HEK293 (cell line): Measurements from ENCODE around the gene ABL2.

ENCODE experiments used
- CTCF ChIA-PET: fragments of 350-600 bp; formaldehyde crosslinking; extraction: SDS; loops from one replicate; lab custom pipeline; 2021; ENCODE audit warnings: antibody characterized with exemption; lab: Yijun Ruan, JAX
- POLR2A ChIA-PET: fragments of 300-600 bp; formaldehyde crosslinking; extraction: SDS; loops from one replicate; lab custom pipeline; 2020; ENCODE audit warnings: antibody characterized with exemption, inconsistent platforms; lab: Yijun Ruan, JAX
- H3K27ac ChIP-seq: fragments of 200-500 bp; sonication (Bioruptor generic); 2 replicates; pipeline ENCODE4 v1.5.1; 2014; ENCODE audit warnings: low read depth, low read length, control low read depth, inconsistent platforms; ENCODE audit errors: extremely low read depth
- H3K36me3 ChIP-seq, 2 experiments: fragments of 200-500 bp in 1 of 2; sonication (Bioruptor generic) in 1 of 2; 1 replicate in 1 of 2; 2 replicates in 1 of 2; pipeline ENCODE4 v1.5.1; 2014 to 2017; ENCODE audit warnings: inconsistent platforms in 2 of 2, low read length in 2 of 2; ENCODE audit not compliant: control insufficient read depth in 2 of 2, insufficient read depth in 1 of 2
- H3K4me1 ChIP-seq: fragments of 200-500 bp; sonication (Bioruptor generic); 2 replicates; pipeline ENCODE4 v1.5.1; 2014; ENCODE audit warnings: mild to moderate bottlenecking, low read length, inconsistent platforms; ENCODE audit not compliant: control insufficient read depth, insufficient read depth
- H3K4me3 ChIP-seq: 2 replicates; pipeline ENCODE4 v1.5.1; 2011; ENCODE audit warnings: low read depth, mild to moderate bottlenecking, control low read depth, low read length, moderate library complexity
- H3K9me3 ChIP-seq: fragments of 200-500 bp; sonication (Bioruptor generic); 2 replicates; pipeline ENCODE4 v1.5.1; 2014; ENCODE audit warnings: low read depth, low read length, inconsistent platforms; ENCODE audit not compliant: control insufficient read depth, insufficient read depth
- GLIS2 ChIP-seq: fragments of 450-650 bp; formaldehyde crosslinking; IDR thresholded peaks from 2 replicates; pipeline ENCODE4 v1.5.1; 2016; ENCODE audit warnings: missing biosample characterization, missing genetic modification characterization
- YY1 ChIP-seq: fragments of 450-650 bp; formaldehyde crosslinking; IDR thresholded peaks from 2 replicates; pipeline ENCODE4 v1.5.1; 2018; ENCODE audit warnings: missing biosample characterization, missing genetic modification characterization
- ZNF10 ChIP-seq: fragments of 450-650 bp; formaldehyde crosslinking; IDR thresholded peaks from 2 replicates; pipeline ENCODE4 v1.5.1; 2017; ENCODE audit warnings: missing biosample characterization, missing genetic modification characterization
- ZNF146 ChIP-seq: fragments of 450-650 bp; formaldehyde crosslinking; IDR thresholded peaks from 2 replicates; pipeline ENCODE4 v1.5.1; 2016; ENCODE audit warnings: missing biosample characterization, missing genetic modification characterization
- ZNF19 ChIP-seq: fragments of 450-650 bp; formaldehyde crosslinking; IDR thresholded peaks from 2 replicates; pipeline ENCODE4; 2016; ENCODE audit warnings: missing biosample characterization, missing genetic modification characterization, low read depth
- ZNF274 ChIP-seq, 2 experiments: fragments of 200-500 bp in 1 of 2; fragments of 450-650 bp in 1 of 2; sonication (Bioruptor generic) in 1 of 2; formaldehyde crosslinking in 1 of 2; IDR thresholded peaks; 2 replicates each; pipeline versions ENCODE4 v1.5.1 to v1.6.1; 2014 to 2016; ENCODE audit warnings: borderline replicate concordance in 1 of 2, inconsistent platforms in 1 of 2, low read length in 1 of 2, missing biosample characterization in 1 of 2, missing genetic modification characterization in 1 of 2
- ZNF341 ChIP-seq: fragments of 450-650 bp; formaldehyde crosslinking; IDR thresholded peaks from 2 replicates; pipeline ENCODE4; 2016; ENCODE audit warnings: low read depth, missing biosample characterization, missing genetic modification characterization
- ZNF350 ChIP-seq: fragments of 450-650 bp; formaldehyde crosslinking; IDR thresholded peaks from 2 replicates; pipeline ENCODE4 v1.5.0; 2017; ENCODE audit warnings: missing biosample characterization, mild to moderate bottlenecking, missing genetic modification characterization
- ZNF433 ChIP-seq: fragments of 450-650 bp; formaldehyde crosslinking; IDR thresholded peaks from 2 replicates; pipeline ENCODE4 v1.5.1; 2016; ENCODE audit warnings: missing biosample characterization, missing genetic modification characterization, low read depth
- ZNF529 ChIP-seq: fragments of 450-650 bp; formaldehyde crosslinking; IDR thresholded peaks from 2 replicates; pipeline ENCODE4 v1.5.1; 2017; ENCODE audit warnings: missing genetic modification characterization, missing biosample characterization; ENCODE audit not compliant: insufficient replicate concordance
- ZNF585B ChIP-seq: fragments of 450-650 bp; formaldehyde crosslinking; IDR thresholded peaks from 2 replicates; pipeline ENCODE4 v1.5.1; 2016; ENCODE audit warnings: missing biosample characterization, missing genetic modification characterization
- ZNF660 ChIP-seq: fragments of 450-650 bp; IDR thresholded peaks from 2 replicates; pipeline ENCODE4 v1.5.1; 2018; ENCODE audit warnings: missing biosample characterization, mild to moderate bottlenecking, missing genetic modification characterization
- ZNF701 ChIP-seq: fragments of 450-650 bp; formaldehyde crosslinking; IDR thresholded peaks from 2 replicates; pipeline ENCODE4 v1.5.1; 2016; ENCODE audit warnings: missing biosample characterization, missing genetic modification characterization
- ZNF837 ChIP-seq: fragments of 450-650 bp; formaldehyde crosslinking; IDR thresholded peaks from 2 replicates; pipeline ENCODE4 v1.5.1; 2016; ENCODE audit warnings: missing biosample characterization, missing genetic modification characterization
- ZSCAN23 ChIP-seq: fragments of 450-650 bp; formaldehyde crosslinking; IDR thresholded peaks from 2 replicates; pipeline ENCODE4 v1.5.1; 2016; ENCODE audit warnings: missing biosample characterization, missing genetic modification characterization
- TF ChIP-seq, protein P1 (sequence below): IDR thresholded peaks from 2 replicates; pipeline ENCODE4 v1.6.1; 2011; ENCODE audit warnings: mild to moderate bottlenecking, low read depth, low read length, borderline replicate concordance
- TF ChIP-seq, protein P2 (sequence below): fragments of 450-650 bp; formaldehyde crosslinking; IDR thresholded peaks from 2 replicates; pipeline ENCODE4 v1.5.1; 2016; ENCODE audit warnings: missing biosample characterization, missing genetic modification characterization
- TF ChIP-seq, protein P3 (sequence below): fragments of 450-650 bp; formaldehyde crosslinking; conservative IDR thresholded peaks from 2 replicates; pipeline ENCODE4 v1.5.1; 2016; ENCODE audit warnings: low read depth, missing biosample characterization, missing genetic modification characterization
- TF ChIP-seq, protein P4 (sequence below): fragments of 450-650 bp; formaldehyde crosslinking; conservative IDR thresholded peaks from 2 replicates; pipeline ENCODE4 v1.5.1; 2016; ENCODE audit warnings: low read depth, missing biosample characterization, missing genetic modification characterization

The ABL2 gene

DNA sequence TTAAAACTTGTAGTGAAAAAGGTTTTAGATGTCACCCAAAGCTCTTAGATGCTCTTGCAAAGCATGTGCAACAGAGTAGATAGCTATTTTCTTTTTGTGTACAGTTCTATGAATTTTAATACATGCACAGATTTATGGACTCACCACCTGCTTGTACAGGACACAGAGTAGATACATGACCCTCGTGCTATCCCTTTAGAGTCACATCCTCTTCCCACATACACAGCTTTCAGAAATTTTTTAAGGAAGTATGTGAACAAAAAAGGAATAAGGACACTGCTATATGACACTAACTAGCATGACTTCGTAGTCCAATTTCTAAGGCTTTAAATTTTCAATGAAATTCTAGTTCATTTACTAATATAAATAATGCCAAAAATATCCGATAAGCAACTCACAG lies 60.9 kb downstream of the ABL2 start:
- TF ChIP-seq, protein P1, sequence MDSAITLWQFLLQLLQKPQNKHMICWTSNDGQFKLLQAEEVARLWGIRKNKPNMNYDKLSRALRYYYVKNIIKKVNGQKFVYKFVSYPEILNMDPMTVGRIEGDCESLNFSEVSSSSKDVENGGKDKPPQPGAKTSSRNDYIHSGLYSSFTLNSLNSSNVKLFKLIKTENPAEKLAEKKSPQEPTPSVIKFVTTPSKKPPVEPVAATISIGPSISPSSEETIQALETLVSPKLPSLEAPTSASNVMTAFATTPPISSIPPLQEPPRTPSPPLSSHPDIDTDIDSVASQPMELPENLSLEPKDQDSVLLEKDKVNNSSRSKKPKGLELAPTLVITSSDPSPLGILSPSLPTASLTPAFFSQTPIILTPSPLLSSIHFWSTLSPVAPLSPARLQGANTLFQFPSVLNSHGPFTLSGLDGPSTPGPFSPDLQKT: no peak
- TF ChIP-seq ZNF585B (tag by site-specific recombination) (no peak), ZNF274 (IDR thresholded peaks at IDR 0.05; ENCODE audit: low read length) (no peak), ZNF274 (tag by site-specific recombination; IDR thresholded peaks at IDR 0.05; ENCODE audit: borderline replicate concordance) (no peak), ZNF146 (tag by site-specific recombination) (no peak), ZNF433 (tag by site-specific recombination) (no peak), ZNF341 (tag by site-specific recombination) (no peak), ZNF19 (no peak), ZNF660 (tag by site-specific recombination) (no peak), ZNF10 (tag by site-specific recombination) (no peak)
- TF ChIP-seq, protein P2, sequence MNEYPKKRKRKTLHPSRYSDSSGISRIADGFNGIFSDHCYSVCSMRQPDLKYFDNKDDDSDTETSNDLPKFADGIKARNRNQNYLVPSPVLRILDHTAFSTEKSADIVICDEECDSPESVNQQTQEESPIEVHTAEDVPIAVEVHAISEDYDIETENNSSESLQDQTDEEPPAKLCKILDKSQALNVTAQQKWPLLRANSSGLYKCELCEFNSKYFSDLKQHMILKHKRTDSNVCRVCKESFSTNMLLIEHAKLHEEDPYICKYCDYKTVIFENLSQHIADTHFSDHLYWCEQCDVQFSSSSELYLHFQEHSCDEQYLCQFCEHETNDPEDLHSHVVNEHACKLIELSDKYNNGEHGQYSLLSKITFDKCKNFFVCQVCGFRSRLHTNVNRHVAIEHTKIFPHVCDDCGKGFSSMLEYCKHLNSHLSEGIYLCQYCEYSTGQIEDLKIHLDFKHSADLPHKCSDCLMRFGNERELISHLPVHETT (tag by site-specific recombination): no peak
- TF ChIP-seq, protein P3, sequence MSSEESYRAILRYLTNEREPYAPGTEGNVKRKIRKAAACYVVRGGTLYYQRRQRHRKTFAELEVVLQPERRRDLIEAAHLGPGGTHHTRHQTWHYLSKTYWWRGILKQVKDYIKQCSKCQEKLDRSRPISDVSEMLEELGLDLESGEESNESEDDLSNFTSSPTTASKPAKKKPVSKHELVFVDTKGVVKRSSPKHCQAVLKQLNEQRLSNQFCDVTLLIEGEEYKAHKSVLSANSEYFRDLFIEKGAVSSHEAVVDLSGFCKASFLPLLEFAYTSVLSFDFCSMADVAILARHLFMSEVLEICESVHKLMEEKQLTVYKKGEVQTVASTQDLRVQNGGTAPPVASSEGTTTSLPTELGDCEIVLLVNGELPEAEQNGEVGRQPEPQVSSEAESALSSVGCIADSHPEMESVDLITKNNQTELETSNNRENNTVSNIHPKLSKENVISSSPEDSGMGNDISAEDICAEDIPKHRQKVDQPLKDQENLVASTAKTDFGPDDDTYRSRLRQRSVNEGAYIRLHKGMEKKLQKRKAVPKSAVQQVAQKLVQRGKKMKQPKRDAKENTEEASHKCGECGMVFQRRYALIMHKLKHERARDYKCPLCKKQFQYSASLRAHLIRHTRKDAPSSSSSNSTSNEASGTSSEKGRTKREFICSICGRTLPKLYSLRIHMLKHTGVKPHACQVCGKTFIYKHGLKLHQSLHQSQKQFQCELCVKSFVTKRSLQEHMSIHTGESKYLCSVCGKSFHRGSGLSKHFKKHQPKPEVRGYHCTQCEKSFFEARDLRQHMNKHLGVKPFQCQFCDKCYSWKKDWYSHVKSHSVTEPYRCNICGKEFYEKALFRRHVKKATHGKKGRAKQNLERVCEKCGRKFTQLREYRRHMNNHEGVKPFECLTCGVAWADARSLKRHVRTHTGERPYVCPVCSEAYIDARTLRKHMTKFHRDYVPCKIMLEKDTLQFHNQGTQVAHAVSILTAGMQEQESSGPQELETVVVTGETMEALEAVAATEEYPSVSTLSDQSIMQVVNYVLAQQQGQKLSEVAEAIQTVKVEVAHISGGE: no peak
- POLR2A ChIA-PET: no interaction called here
- Histone ChIP-seq H3K36me3 (no peaks in the 10 kb centered on the region; a peak in 1 of 3 replicates), H3K4me1 (peaks cover 7% of the 10 kb centered on the region; the same call in 1 of the 2 replicates), H3K4me3 (no peak overlapping the region), H3K9me3 (no peaks in the 10 kb centered on the region), H3K27ac (no peak overlapping the region)
- CTCF ChIA-PET: no interaction called here

DNA sequence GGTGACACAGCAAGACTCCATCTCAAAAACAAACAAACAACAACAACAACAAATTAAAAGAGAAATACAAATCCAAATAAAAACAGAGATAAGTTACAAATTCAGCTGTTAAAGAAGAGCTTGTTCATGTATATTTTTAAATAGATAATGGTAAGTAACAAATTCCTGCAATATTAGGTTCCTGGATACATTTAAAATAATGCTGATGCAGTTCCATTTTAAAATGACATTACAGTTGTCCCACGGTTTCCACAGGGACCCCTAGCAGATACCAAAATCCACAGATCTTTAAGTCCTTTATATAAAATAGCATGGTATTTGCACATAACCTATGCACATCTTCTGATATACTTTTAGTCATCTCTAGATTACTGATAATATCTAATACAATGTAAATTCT lies 61.5 kb downstream of the ABL2 start:
- no peak overlapping the region for H3K27ac ChIP-seq
- peaks cover 7% of the 10 kb centered on the region; the same call in 1 of the 2 replicates for H3K4me1 ChIP-seq
- no peak overlapping the region for H3K4me3 ChIP-seq
- H3K9me3 ChIP-seq: no peaks in the 10 kb centered on the region
- CTCF ChIA-PET: interaction anchor here (1.2 kb wide), 1 partner anchor 47 kb away, joined by 3 read pairs; no protein-coding TSS in a partner anchor
- H3K36me3 ChIP-seq: no peaks in the 10 kb centered on the region; a peak in 1 of 3 replicates
- POLR2A ChIA-PET: no interaction called here
- TF ChIP-seq GLIS2: no peak
- TF ChIP-seq YY1 (tag by site-specific recombination): no peak
- TF ChIP-seq ZNF350: no peak
- TF ChIP-seq ZNF529 (tag by site-specific recombination): no peak
- TF ChIP-seq ZNF701: no peak
- no peak for TF ChIP-seq ZNF837 (tag by site-specific recombination)
- TF ChIP-seq, protein P4, sequence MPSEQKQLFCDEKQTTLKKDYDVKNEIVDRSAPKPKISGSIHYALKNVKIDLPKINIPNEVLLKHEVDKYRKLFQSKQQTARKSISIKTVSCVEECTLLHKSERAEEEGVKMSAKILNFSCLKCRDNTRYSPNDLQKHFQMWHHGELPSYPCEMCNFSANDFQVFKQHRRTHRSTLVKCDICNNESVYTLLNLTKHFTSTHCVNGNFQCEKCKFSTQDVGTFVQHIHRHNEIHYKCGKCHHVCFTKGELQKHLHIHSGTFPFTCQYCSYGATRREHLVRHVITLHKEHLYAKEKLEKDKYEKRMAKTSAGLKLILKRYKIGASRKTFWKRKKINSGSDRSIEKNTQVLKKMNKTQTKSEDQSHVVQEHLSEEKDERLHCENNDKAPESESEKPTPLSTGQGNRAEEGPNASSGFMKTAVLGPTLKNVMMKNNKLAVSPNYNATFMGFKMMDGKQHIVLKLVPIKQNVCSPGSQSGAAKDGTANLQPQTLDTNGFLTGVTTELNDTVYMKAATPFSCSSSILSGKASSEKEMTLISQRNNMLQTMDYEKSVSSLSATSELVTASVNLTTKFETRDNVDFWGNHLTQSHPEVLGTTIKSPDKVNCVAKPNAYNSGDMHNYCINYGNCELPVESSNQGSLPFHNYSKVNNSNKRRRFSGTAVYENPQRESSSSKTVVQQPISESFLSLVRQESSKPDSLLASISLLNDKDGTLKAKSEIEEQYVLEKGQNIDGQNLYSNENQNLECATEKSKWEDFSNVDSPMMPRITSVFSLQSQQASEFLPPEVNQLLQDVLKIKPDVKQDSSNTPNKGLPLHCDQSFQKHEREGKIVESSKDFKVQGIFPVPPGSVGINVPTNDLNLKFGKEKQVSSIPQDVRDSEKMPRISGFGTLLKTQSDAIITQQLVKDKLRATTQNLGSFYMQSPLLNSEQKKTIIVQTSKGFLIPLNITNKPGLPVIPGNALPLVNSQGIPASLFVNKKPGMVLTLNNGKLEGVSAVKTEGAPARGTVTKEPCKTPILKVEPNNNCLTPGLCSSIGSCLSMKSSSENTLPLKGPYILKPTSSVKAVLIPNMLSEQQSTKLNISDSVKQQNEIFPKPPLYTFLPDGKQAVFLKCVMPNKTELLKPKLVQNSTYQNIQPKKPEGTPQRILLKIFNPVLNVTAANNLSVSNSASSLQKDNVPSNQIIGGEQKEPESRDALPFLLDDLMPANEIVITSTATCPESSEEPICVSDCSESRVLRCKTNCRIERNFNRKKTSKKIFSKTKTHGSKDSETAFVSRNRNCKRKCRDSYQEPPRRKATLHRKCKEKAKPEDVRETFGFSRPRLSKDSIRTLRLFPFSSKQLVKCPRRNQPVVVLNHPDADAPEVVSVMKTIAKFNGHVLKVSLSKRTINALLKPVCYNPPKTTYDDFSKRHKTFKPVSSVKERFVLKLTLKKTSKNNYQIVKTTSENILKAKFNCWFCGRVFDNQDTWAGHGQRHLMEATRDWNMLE (tag by site-specific recombination): no peak
- TF ChIP-seq ZSCAN23 (tag by site-specific recombination): no peak
- TF ChIP-seq ZNF274 (IDR thresholded peaks at IDR 0.05; ENCODE audit: low read length): no peak
- TF ChIP-seq ZNF274 (tag by site-specific recombination; IDR thresholded peaks at IDR 0.05; ENCODE audit: borderline replicate concordance): no peak
